Measurements from ENCODE around the gene SLC39A11.

GRCh38 chr17:72832306-72832705, 260.2 kb downstream of the SLC39A11 start:
- TF ChIP-seq OSR1 (CRISPR knock-in tag; IDR thresholded peaks at IDR 0.05), result no peak
- TF ChIP-seq ZNF70 (CRISPR knock-in tag; IDR thresholded peaks at IDR 0.05), result no peak
- TF ChIP-seq PATZ1 (CRISPR knock-in tag; IDR thresholded peaks at IDR 0.05; ENCODE audit: borderline replicate concordance), result no peak
- TF ChIP-seq CREB5 (CRISPR knock-in tag; IDR thresholded peaks at IDR 0.05; ENCODE audit: low read depth), result no peak
- TF ChIP-seq ISL1 (CRISPR knock-in tag; IDR thresholded peaks at IDR 0.05), result no peak
- no peak for TF ChIP-seq ZFP30 (CRISPR knock-in tag; IDR thresholded peaks at IDR 0.05)
- no peak for TF ChIP-seq CSDC2 (CRISPR knock-in tag; IDR thresholded peaks at IDR 0.05)
- no peak for TF ChIP-seq TCF4 (CRISPR knock-in tag; IDR thresholded peaks at IDR 0.05; ENCODE audit: borderline replicate concordance)

Measured in SK-N-SH treated with all-trans-retinoic acid at 6 μM for 48 hours (cell line).